Choroid plexus epithelial cell (primary cell): Measurements from ENCODE around the gene INHA.

Experiments
- DNase-seq: peaks from one replicate; pipeline ENCODE4 v3.0.0-alpha.2; 2010; ENCODE audit warnings: low read depth
- H3K4me3 ChIP-seq: 2 replicates; pipeline ENCODE4 v1.5.1; 2011; ENCODE audit warnings: low read depth, mild to moderate bottlenecking, control low read depth, low read length, moderate library complexity
- TF ChIP-seq, protein P1 (sequence below): conservative IDR thresholded peaks from 2 replicates; pipeline ENCODE4 v1.5.1; 2011; ENCODE audit warnings: low read depth, mild to moderate bottlenecking, control low read depth, inconsistent platforms, low read length, moderate library complexity

INHA gene

DNA sequence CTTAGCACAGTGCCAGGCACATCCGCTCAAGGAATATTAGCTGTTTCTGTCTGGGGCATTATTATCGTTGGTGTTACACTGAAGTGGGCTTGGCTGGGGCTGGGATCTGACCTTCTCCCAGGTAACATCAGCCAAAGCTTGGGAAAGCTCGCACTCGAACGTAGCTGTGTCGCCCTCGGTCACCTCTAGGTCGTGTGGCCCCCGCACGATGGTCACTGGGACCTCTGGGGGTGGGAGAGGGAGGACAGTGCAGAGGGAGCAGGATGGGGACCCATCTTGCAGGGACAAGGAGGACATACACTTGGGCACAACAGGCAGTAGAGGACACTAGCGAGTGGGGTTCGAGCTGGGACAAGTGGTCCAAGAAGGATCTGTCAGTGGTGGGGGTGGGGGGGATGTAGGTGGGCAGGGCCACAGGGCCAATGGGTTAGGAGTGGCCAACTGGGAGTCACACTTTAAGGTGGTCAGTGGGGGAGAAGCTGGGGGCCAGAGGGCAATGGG, 18.6 kb upstream of the INHA start:
- TF ChIP-seq, protein P1, sequence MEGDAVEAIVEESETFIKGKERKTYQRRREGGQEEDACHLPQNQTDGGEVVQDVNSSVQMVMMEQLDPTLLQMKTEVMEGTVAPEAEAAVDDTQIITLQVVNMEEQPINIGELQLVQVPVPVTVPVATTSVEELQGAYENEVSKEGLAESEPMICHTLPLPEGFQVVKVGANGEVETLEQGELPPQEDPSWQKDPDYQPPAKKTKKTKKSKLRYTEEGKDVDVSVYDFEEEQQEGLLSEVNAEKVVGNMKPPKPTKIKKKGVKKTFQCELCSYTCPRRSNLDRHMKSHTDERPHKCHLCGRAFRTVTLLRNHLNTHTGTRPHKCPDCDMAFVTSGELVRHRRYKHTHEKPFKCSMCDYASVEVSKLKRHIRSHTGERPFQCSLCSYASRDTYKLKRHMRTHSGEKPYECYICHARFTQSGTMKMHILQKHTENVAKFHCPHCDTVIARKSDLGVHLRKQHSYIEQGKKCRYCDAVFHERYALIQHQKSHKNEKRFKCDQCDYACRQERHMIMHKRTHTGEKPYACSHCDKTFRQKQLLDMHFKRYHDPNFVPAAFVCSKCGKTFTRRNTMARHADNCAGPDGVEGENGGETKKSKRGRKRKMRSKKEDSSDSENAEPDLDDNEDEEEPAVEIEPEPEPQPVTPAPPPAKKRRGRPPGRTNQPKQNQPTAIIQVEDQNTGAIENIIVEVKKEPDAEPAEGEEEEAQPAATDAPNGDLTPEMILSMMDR, result no peak
- no peak overlapping the region for H3K4me3 ChIP-seq
- DNase-seq, result no peak

DNA sequence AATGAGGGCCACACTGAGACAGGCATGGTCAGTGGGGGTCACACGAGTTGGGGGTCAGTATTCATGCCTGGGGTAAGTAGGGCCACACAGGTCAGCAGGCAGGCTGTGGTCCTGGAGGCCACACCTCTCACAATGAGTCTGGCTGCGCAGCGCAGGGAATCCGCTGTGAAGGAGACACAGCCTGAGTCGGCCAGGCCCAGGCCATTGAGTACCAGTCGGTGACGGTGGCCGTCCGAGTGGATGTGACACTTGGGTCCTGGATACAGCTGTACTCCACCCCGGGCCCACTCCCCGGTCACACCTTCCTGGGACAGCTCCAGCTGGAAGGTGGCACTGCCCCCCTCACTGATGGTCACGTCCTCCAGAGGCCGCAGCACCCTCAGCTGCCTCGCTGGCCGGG, 17.8 kb upstream of the INHA start:
- TF ChIP-seq, protein P1, result no peak

DNA sequence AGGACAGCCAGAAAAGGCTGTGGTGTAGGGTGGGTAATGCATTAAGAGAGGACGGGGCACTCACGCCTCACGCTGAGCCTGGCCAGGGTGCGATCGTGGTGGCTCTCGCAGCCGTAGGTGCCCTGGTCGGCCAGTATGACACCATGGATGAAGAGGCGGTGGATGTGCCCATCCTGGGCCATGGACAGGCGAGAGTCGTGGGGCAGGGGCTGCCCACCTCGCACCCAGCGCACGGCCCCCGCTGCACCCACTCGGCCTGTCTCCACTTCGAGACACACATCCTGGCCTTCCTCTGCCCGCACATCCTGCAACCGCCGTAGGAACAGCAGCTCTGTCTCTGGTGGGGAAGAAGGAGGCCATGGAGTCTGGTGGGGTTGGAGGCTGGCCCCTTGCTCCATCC, 16.2 kb upstream of the INHA start:
- TF ChIP-seq, protein P1, result no peak
- DNase-seq, result no peak

More for the DNA sequence above, 17.8 kb upstream of the INHA start:
- no peak for DNase-seq
- no peak overlapping the region for H3K4me3 ChIP-seq

DNA sequence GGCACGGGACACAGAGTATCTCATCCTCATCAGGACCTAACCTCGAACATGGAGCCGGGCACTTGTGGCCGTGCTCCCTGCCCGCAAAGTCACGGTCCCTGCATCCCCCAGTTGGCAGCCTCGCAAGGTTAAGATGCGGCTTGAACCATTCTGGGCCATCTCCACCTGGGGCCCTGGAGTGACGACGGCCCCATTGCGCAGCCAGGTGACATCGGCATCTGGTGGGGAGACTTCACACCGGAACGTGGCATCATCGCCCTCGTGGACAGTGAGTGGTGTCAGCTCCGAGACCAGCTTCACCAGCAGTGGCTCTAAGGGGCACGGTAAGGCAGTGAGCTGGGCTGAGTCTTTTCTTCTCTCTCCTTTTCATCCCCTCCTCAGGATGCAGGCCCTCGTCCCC, 15.7 kb upstream of the INHA start:
- TF ChIP-seq, protein P1, result no peak
- no peak overlapping the region for H3K4me3 ChIP-seq

More for the DNA sequence above, 16.2 kb upstream of the INHA start:
- no peak overlapping the region for H3K4me3 ChIP-seq

DNA sequence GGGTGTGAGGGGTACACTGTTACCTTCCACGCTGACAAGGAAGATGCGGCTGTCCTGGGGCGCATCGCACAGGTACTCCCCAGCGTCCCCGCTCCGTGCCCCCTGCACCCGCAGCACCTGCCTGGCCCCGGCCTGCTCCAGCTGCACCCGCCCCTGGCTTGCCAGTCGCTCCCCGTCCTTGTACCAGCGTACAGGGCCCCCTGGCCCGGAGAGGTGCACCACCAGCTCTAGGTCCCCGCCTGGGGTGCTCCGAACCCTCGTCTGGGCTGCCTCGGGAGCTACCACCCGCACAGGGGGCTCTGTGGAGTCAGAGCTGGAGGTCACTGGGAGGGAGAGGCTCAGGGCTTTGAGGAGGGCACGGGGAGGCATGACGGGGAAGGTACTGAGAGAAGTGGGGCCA, 14.8 kb upstream of the INHA start:
- TF ChIP-seq, protein P1, result no peak
- no peak overlapping the region for H3K4me3 ChIP-seq
- DNase-seq, result no peak

More for the DNA sequence above, 15.7 kb upstream of the INHA start:
- no peak for DNase-seq

DNA sequence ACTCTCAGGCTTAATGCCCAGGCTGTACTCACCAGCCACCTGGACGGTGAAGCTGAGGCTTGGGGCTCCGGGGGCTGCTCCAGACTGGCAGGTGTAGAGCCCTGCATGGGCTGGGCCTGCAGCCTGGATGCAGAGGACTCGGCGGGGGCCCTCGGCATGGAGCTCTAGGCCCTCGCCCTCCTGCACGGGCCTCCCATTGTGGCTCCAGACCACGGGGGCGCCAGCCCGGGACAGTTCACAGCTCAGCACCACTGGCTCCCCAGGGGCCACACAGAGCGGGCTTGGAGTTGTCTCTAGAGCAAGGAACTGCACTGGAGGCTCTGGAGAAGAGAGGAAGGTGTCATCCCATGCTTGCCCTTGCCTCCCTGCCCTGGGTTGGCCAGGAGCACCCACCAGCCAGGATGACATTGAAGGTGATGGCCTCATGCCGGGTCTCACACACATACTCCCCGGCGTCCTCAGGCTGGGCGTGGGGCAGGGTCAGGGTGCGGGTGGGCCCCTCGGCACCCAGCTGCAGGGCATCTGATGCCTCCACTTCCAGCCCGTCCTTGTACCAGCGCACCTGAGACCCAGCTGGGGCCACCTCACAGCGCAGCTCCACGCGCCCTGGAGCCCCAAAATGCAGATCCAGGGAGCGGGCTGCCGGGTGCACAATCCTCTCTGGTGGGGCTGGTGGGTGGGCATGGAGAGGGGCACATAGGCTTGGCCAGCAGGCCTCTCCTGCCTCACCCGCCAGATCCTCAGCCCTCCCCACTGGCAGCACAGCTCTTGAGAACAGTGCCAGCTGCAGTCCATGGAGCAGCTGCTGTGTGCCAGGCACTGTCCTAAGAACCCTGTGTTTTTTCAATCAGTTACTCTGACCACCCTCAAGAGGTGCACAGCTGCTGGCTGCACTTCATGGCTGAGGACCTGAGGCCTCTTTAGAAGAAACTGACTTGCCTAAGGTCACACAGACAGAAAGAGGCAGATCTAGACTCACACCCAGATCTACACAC, 14.0 kb upstream of the INHA start:
- TF ChIP-seq, protein P1, result no peak
- H3K4me3 ChIP-seq, result no peak overlapping the region
- DNase-seq, result no peak
